Spleen (tissue), 11 donors: ENCODE results near the gene PTK6. TPM values are rescaled to one million over a fixed set of nuclear protein-coding genes. Genes with fewer than 3 reads are reported as not detected.

Experiments used
- DNase-seq: peaks from one replicate; pipeline ENCODE4 v3.0.0-alpha.2; 2020
- H3K27ac ChIP-seq, 8 donors: fragments of 200-600 bp; sonication (generic) in 7 of 8; 1 replicate in 4 of 8; 2 replicates in 4 of 8; pipeline versions ENCODE4 v1.5.0 to v1.8.0; 2016 to 2021; ENCODE audit warnings: inconsistent platforms in 4 of 8, mild to moderate bottlenecking in 4 of 8, moderate library complexity in 1 of 8
- H3K27me3 ChIP-seq, 7 donors: fragments of 200-600 bp; sonication (generic) in 6 of 7; replicated peaks in 1 of 7; 1 replicate in 4 of 7; 2 replicates in 3 of 7; pipeline versions ENCODE4 v1.5.0 to v1.8.0; 2016 to 2021; ENCODE audit warnings: inconsistent platforms in 3 of 7, mild to moderate bottlenecking in 1 of 7
- H3K36me3 ChIP-seq, 6 donors: fragments of 200-600 bp; sonication (generic) in 5 of 6; 1 replicate in 4 of 6; 2 replicates in 2 of 6; pipeline versions ENCODE4 v1.5.0 to v1.8.0; 2016 to 2021; ENCODE audit warnings: inconsistent platforms in 2 of 6
- H3K4me1 ChIP-seq, 6 donors: fragments of 200-600 bp; sonication (generic) in 5 of 6; 1 replicate in 3 of 6; 2 replicates in 3 of 6; pipeline versions ENCODE4 v1.5.0 to v1.8.0; 2016 to 2021; ENCODE audit warnings: inconsistent platforms in 3 of 6
- H3K4me3 ChIP-seq, 8 donors: fragments of 200-600 bp; sonication (generic) in 7 of 8; 1 replicate in 4 of 8; 2 replicates in 4 of 8; pipeline versions ENCODE4 v1.5.0 to v1.8.0; 2016 to 2021; ENCODE audit warnings: inconsistent platforms in 4 of 8, mild to moderate bottlenecking in 4 of 8, moderate library complexity in 2 of 8
- H3K9me3 ChIP-seq, 8 donors: fragments of 200-600 bp; sonication (generic) in 7 of 8; 1 replicate in 4 of 8; 2 replicates in 4 of 8; pipeline versions ENCODE4 v1.5.0 to v1.8.0; 2016 to 2021; ENCODE audit warnings: inconsistent platforms in 4 of 8
- CTCF ChIP-seq, 11 experiments: fragments of 200-600 bp in 7 of 11; fragments of 450-650 bp in 4 of 11; sonication (generic) in 4 of 11; IDR thresholded peaks in 8 of 11; conservative IDR thresholded peaks in 3 of 11; 1 replicate in 7 of 11; 2 replicates in 4 of 11; pipeline versions ENCODE4 v1.4.0 to v1.8.0; 2016 to 2021; ENCODE audit warnings: antibody characterized with exemption in 11 of 11, inconsistent platforms in 4 of 11, mild to moderate bottlenecking in 1 of 11
- POLR2A ChIP-seq, 3 donors: fragments of 450-650 bp; IDR thresholded peaks; one replicate each; pipeline ENCODE4 v1.5.1; 2017; ENCODE audit warnings: antibody characterized with exemption in 3 of 3, mild to moderate bottlenecking in 1 of 3
- POLR2AphosphoS5 ChIP-seq, 3 donors: sonication (generic); formaldehyde crosslinking; IDR thresholded peaks; one replicate each; pipeline ENCODE4 v1.5.1; 2017; ENCODE audit warnings: antibody characterized with exemption in 3 of 3
- WGBS, 5 donors: extraction: QIAGEN DNeasy Blood & Tissue Kit in 3 of 5; methylation state at CpG; one replicate each; pipeline versions ENCODE4 v1.1.5 to v1.1.7; 2013 to 2018; 5-methylcytosine and 5-hydroxymethylcytosine counted together
- intact Hi-C: fragments of 100-400 bp; cut with DNase I; formaldehyde crosslinking; loops from one replicate; pipeline ENCODE4 v1.15.0; 2023; ENCODE audit warnings: low total_unique reads
- polyA plus RNA-seq, 3 donors: library from polyadenylated mRNA; stranded (reverse); fragments of 200-250 nt; gene quantifications; one replicate each; pipeline ENCODE4 v1.2.1, GENCODE V29; 2013
- total RNA-seq, 7 donors: library from RNA; depleted of rRNA in 3 of 7; stranded (reverse); fragments of >200 nt in 3 of 7; fragmentation: NEBNext Ultra II Directional in 4 of 7; extraction: Animal tissue kit (Norgen Biotek cat#: 25700) in 4 of 7; gene quantifications; one replicate each; pipeline versions ENCODE4 v1.1.0 to v1.2.1, GENCODE V29; 2016 to 2021
- donor health status: healthy with polysubstance abuse.
- donor health status: DM: no; HTN: no; CAD: no; lungs with moderate emphysema.
- donor health status: DM: no; HTN: no; CAD: no.
- donor health status: Bipolar disorder and iron deficiency.
- donor health status: healthy.
- donor health status: DM: no; HTN: no; CAD: no.
- donor health status: DM: yes; HTN: yes; CAD: no.

Gene PTK6
- total and polyA plus RNA-seq, 10 donors = 0.20 to 1.0 (median 0.71) TPM

- no peak for DNase-seq
- no peaks in the 10 kb centered on the region for H3K9me3 ChIP-seq
- H3K36me3 ChIP-seq = no peaks in the 10 kb centered on the region
- peaks cover 0 to 42% (median 4%) of the 10 kb centered on the region in 7 donors for H3K27me3 ChIP-seq
- H3K27ac ChIP-seq = no peak overlapping the region
- no peak for TF ChIP-seq POLR2AphosphoS5 (IDR thresholded peaks at IDR 0.05)
- TF ChIP-seq POLR2A (IDR thresholded peaks at IDR 0.05) = no peak
- no peak for TF ChIP-seq CTCF (IDR thresholded peaks at IDR 0.05 in 8 of 11, conservative IDR thresholded peaks at IDR 0.05 in 3 of 11)
- intact Hi-C loops = no loop called here
- peaks cover 5 to 78% (median 47%) of the 10 kb centered on the region in 6 donors for H3K4me1 ChIP-seq
- peak overlapping the region in 1 of 8 donors; percentile 3 for H3K4me3 ChIP-seq
- 51 to 64% (median 56%) methylated on average over 43 to 58 of the region's 58 CpGs for WGBS, 5 donors
These were observed 10.0 kb upstream of the PTK6 start for GRCh38 chr20:63546956-63547724.

GRCh38 chr20:63546256-63546955, 9.2 kb upstream of the PTK6 start:
- H3K4me1 ChIP-seq = peaks cover 5 to 81% (median 51%) of the 10 kb centered on the region in 6 donors
- 81 to 86% (median 86%) methylated on average over 15 to 20 of the region's 20 CpGs for WGBS, 5 donors
- no peaks in the 10 kb centered on the region for H3K36me3 ChIP-seq
- DNase-seq = no peak
- no peaks in the 10 kb centered on the region for H3K9me3 ChIP-seq
- no peak for TF ChIP-seq POLR2AphosphoS5 (IDR thresholded peaks at IDR 0.05)
- no peak for TF ChIP-seq CTCF (IDR thresholded peaks at IDR 0.05 in 8 of 11, conservative IDR thresholded peaks at IDR 0.05 in 3 of 11)
- TF ChIP-seq POLR2A (IDR thresholded peaks at IDR 0.05) = no peak
- peaks cover 0 to 42% (median 4%) of the 10 kb centered on the region in 7 donors for H3K27me3 ChIP-seq
- H3K27ac ChIP-seq = no peak overlapping the region
- H3K4me3 ChIP-seq = no peak overlapping the region
- intact Hi-C loops = no loop called here

GRCh38 chr20:63545814-63546213, 8.6 kb upstream of the PTK6 start:
- Histone ChIP-seq H3K36me3 (no peaks in the 10 kb centered on the region), H3K27me3 (peaks cover 0 to 42% (median 4%) of the 10 kb centered on the region in 7 donors), H3K4me1 (peaks cover 5 to 82% (median 56%) of the 10 kb centered on the region in 6 donors), H3K9me3 (no peaks in the 10 kb centered on the region), H3K27ac (no peak overlapping the region), H3K4me3 (no peak overlapping the region)
- DNase-seq = no peak
- WGBS, 5 donors = 31 to 51% (median 46%) methylated on average over 3 to 6 of the region's 6 CpGs
- no peak for TF ChIP-seq POLR2AphosphoS5 (IDR thresholded peaks at IDR 0.05)
- no peak for TF ChIP-seq POLR2A (IDR thresholded peaks at IDR 0.05)
- no peak for TF ChIP-seq CTCF (IDR thresholded peaks at IDR 0.05 in 8 of 11, conservative IDR thresholded peaks at IDR 0.05 in 3 of 11)
- intact Hi-C loops = no loop called here

GRCh38 chr20:63544958-63545516, 7.9 kb upstream of the PTK6 start:
- no peak for TF ChIP-seq POLR2A (IDR thresholded peaks at IDR 0.05)
- TF ChIP-seq CTCF (IDR thresholded peaks at IDR 0.05 in 8 of 11, conservative IDR thresholded peaks at IDR 0.05 in 3 of 11) = no peak
- no peak for TF ChIP-seq POLR2AphosphoS5 (IDR thresholded peaks at IDR 0.05)
- H3K9me3 ChIP-seq = no peaks in the 10 kb centered on the region
- intact Hi-C loops = no loop called here
- peaks cover 0 to 40% (median 4%) of the 10 kb centered on the region in 7 donors for H3K27me3 ChIP-seq
- H3K4me1 ChIP-seq = peaks cover 5 to 87% (median 56%) of the 10 kb centered on the region in 6 donors
- WGBS, 5 donors = 63 to 80% (median 74%) methylated on average over 7 to 19 of the region's 19 CpGs
- no peak overlapping the region for H3K27ac ChIP-seq
- no peak overlapping the region for H3K4me3 ChIP-seq
- no peaks in the 10 kb centered on the region for H3K36me3 ChIP-seq
- DNase-seq = no peak
